HepG2 (cell line): ENCODE results near the gene ARGLU1. TPM values are rescaled to one million over a fixed set of nuclear protein-coding genes. Genes with fewer than 3 reads are reported as not detected.

Source experiments
- ATAC-seq: fragments of 200-7000 bp; cut with Tn5 transposase; 3 replicates; pipeline ENCODE4 v1.9.1; 2020; ENCODE audit warnings: mild to moderate bottlenecking, moderate library complexity
- BruUV-seq: library from RNA; stranded (reverse); fragments of 400-500 nt; replicated peaks from 2 replicates; lab custom pipeline; 2021; lab: Mats Ljungman, UMichigan
- CTCF ChIA-PET: fragments of 300-600 bp; formaldehyde crosslinking; extraction: SDS; loops from one replicate; lab custom pipeline; 2021; ENCODE audit warnings: low total read pairs, inconsistent platforms, low intra/inter-chr PET ratio; lab: Yijun Ruan, JAX
- POLR2A ChIA-PET: fragments of 350-600 bp; sonication (Branson Sonifier 250); formaldehyde crosslinking; loops from one replicate; lab custom pipeline; 2020; ENCODE audit warnings: antibody characterized with exemption, inconsistent platforms; lab: Yijun Ruan, JAX
- DNase-seq: peaks from one replicate; pipeline ENCODE4 v3.0.0-alpha.2; 2015; ENCODE audit warnings: low spot score
- FAIRE-seq: peaks from 3 replicates; lab custom pipeline; 2011; peaks lifted over from hg19 to GRCh38; lab: Jason Lieb, UNC
- H2AFZ ChIP-seq: one replicate; pipeline ENCODE4 v1.6.1; 2011; ENCODE audit warnings: low read length, inconsistent platforms
- H3K27ac ChIP-seq: fragments of 300-600 bp; 3 replicates; pipeline ENCODE4 v1.8.0; 2011; ENCODE audit warnings: mixed run types, mild to moderate bottlenecking, mixed read lengths, low read length, inconsistent platforms; ENCODE audit not compliant: insufficient read depth; ENCODE audit errors: extremely low read length
- H3K27me3 ChIP-seq, 2 experiments: fragments of 200-600 bp in 1 of 2; 2 replicates in 1 of 2; 3 replicates in 1 of 2; pipeline versions ENCODE4 v1.6.0 to v1.8.0; 2011; ENCODE audit warnings: low read length in 2 of 2, mild to moderate bottlenecking in 2 of 2, moderate library complexity in 2 of 2, inconsistent platforms in 1 of 2; ENCODE audit not compliant: insufficient read depth in 2 of 2, control insufficient read depth in 1 of 2
- H3K36me3 ChIP-seq, 2 experiments: fragments of 200-600 bp in 1 of 2; replicated peaks in 1 of 2; 2 replicates in 1 of 2; 3 replicates in 1 of 2; pipeline versions ENCODE4 v1.5.1 to v1.8.0; 2011; ENCODE audit warnings: low read length in 2 of 2, inconsistent platforms in 1 of 2; ENCODE audit not compliant: insufficient read depth in 2 of 2, control insufficient read depth in 1 of 2
- H3K4me1 ChIP-seq: 2 replicates; pipeline ENCODE4 v1.5.1; 2012; ENCODE audit warnings: low read length, inconsistent platforms; ENCODE audit not compliant: insufficient read depth
- H3K4me2 ChIP-seq: 2 replicates; pipeline ENCODE4 v1.6.0; 2011; ENCODE audit warnings: low read depth, low read length, inconsistent platforms
- H3K4me3 ChIP-seq, 3 experiments: fragments of 200-600 bp in 1 of 3; sonication (generic), shearing (Covaris generic) in 1 of 3; replicated peaks in 1 of 3; 2 replicates each; pipeline ENCODE4 v1.5.1; 2011 to 2016; ENCODE audit warnings: low read length in 3 of 3, inconsistent platforms in 2 of 3, low read depth in 2 of 3, mild to moderate bottlenecking in 2 of 3, control low read depth in 1 of 3, mixed read lengths in 1 of 3; ENCODE audit not compliant: insufficient read depth in 1 of 3
- H3K79me2 ChIP-seq: one replicate; pipeline ENCODE4 v1.6.1; 2011; ENCODE audit warnings: low read length, inconsistent platforms; ENCODE audit not compliant: insufficient read depth
- H3K9ac ChIP-seq: 2 replicates; pipeline ENCODE4 v1.6.0; 2011; ENCODE audit warnings: mild to moderate bottlenecking, low read depth, low read length, inconsistent platforms; ENCODE audit not compliant: insufficient read depth
- H3K9me3 ChIP-seq: 2 replicates; pipeline ENCODE4 v1.5.1; 2012; ENCODE audit warnings: mild to moderate bottlenecking, low read length
- H4K20me1 ChIP-seq: 2 replicates; pipeline ENCODE4 v1.6.0; 2011; ENCODE audit warnings: inconsistent platforms, mild to moderate bottlenecking, low read length, moderate library complexity; ENCODE audit not compliant: insufficient read depth
- ARHGAP35 ChIP-seq: sonication (generic); formaldehyde crosslinking; IDR thresholded peaks from 2 replicates; pipeline ENCODE4 v1.9.0; 2022; ENCODE audit warnings: mild to moderate bottlenecking, inconsistent platforms, moderate library complexity, missing genetic modification reagents, borderline replicate concordance
- CEBPZ ChIP-seq: IDR thresholded peaks from 2 replicates; pipeline ENCODE4 v1.6.1; 2012; ENCODE audit warnings: low read length, improper control_type of control experiment
- HDAC2 ChIP-seq: sonication (generic); formaldehyde crosslinking; IDR thresholded peaks from 2 replicates; pipeline ENCODE4 v1.4.0; 2020; ENCODE audit warnings: missing genetic modification reagents
- HNRNPH1 ChIP-seq: fragments of 200-400 bp; formaldehyde crosslinking; optimal IDR thresholded peaks from 2 replicates; pipeline ENCODE3; 2017; ENCODE audit warnings: mild to moderate bottlenecking, low read depth, low read length
- HOXA9 ChIP-seq: sonication (generic); formaldehyde crosslinking; IDR thresholded peaks from 2 replicates; pipeline ENCODE4 v1.8.1; 2022; ENCODE audit warnings: missing genetic modification reagents, mild to moderate bottlenecking, moderate library complexity, borderline replicate concordance
- MIXL1 ChIP-seq: IDR thresholded peaks from 2 replicates; pipeline ENCODE4 v1.6.1; 2016
- PAXIP1 ChIP-seq: sonication (generic); formaldehyde crosslinking; conservative IDR thresholded peaks from 2 replicates; pipeline ENCODE4 v1.4.0; 2020; ENCODE audit warnings: mild to moderate bottlenecking, missing genetic modification reagents, moderate library complexity
- PBX2 ChIP-seq: IDR thresholded peaks from 2 replicates; pipeline ENCODE4 v1.6.1; 2016; ENCODE audit warnings: control low read depth
- RFXANK ChIP-seq: IDR thresholded peaks from 2 replicates; pipeline ENCODE4 v1.6.1; 2016
- SIX1 ChIP-seq: sonication (generic); formaldehyde crosslinking; IDR thresholded peaks from 2 replicates; pipeline ENCODE4 v1.4.0; 2020; ENCODE audit warnings: missing genetic modification reagents, borderline replicate concordance
- SMAD3 ChIP-seq: sonication (generic); formaldehyde crosslinking; IDR thresholded peaks from 2 replicates; pipeline ENCODE4 v1.4.0; 2020; ENCODE audit warnings: missing genetic modification reagents
- ZNF124 ChIP-seq: sonication (generic); formaldehyde crosslinking; IDR thresholded peaks from 2 replicates; pipeline ENCODE4 v1.4.0; 2020; ENCODE audit warnings: missing genetic modification reagents
- ZNF577 ChIP-seq: sonication (generic); formaldehyde crosslinking; IDR thresholded peaks from 2 replicates; pipeline ENCODE4 v1.4.0; 2020; ENCODE audit warnings: mild to moderate bottlenecking, low read depth, missing genetic modification reagents, borderline replicate concordance
- WGBS: methylation state at CpG from one replicate; pipeline ENCODE4 v1.1.6; 2017; ENCODE audit warnings: low lambda C conversion rate; 5-methylcytosine and 5-hydroxymethylcytosine counted together
- in situ Hi-C: cut with HindIII; loops from 2 replicates; pipeline ENCODE4 v1.10.0; 2017; ENCODE audit warnings: low pct_unique_long_range_greater_than_20kb; ENCODE audit not compliant: extremely low pct_ligation_motif_present
- intact Hi-C: fragments of 100-400 bp; cut with micrococcal nuclease; formaldehyde crosslinking; loops from one replicate; pipeline ENCODE4 v1.10.0; 2022; ENCODE audit not compliant: unreplicated experiment
- polyA plus RNA-seq, 8 experiments: library from polyadenylated mRNA; depleted of rRNA in 3 of 8; stranded (reverse) in 7 of 8; unstranded in 1 of 8; fragments of >200 nt; fragmentation: Illumina TruSeq in 4 of 8; extraction: Trizol in 4 of 8; gene quantifications; 2 replicates each; pipeline versions ENCODE4 v1.2.1 to v1.2.3, GENCODE V29; 2011 to 2016; ENCODE audit warnings: low read depth in 4 of 8, missing spikeins in 1 of 8, mixed read lengths in 1 of 8; ENCODE audit not compliant: insufficient read depth in 1 of 8
- total RNA-seq, 5 experiments: library from RNA; depleted of rRNA; stranded (reverse); fragments of >200 nt; fragmentation: Illumina TruSeq; extraction: Trizol; gene quantifications; 2 replicates each; pipeline ENCODE4 v1.2.3, GENCODE V29; 2016; ENCODE audit warnings: low read depth in 1 of 5

ARGLU1 gene
- total and polyA plus RNA-seq, 2 of the 13 experiments (the other 11 are each of a cell fraction or from before 2014, with no cell fraction given), result 47.1 to 70.6 TPM

GRCh38 chr13:106532111-106532929 is 35.6 kb downstream of the ARGLU1 start:
- Histone ChIP-seq H3K36me3 (no peaks in the 10 kb centered on the region), H3K4me1 (peaks cover 15% of the 10 kb centered on the region), H4K20me1 (no peaks in the 10 kb centered on the region), H3K27ac (no peak overlapping the region), H3K9ac (no peak overlapping the region), H2AFZ (no peak overlapping the region), H3K4me2 (no peak overlapping the region), H3K27me3 (peaks cover 2 to 16% of the 10 kb centered on the region in 2 experiments; a peak in 2 of 5 replicates), H3K4me3 (no peak overlapping the region), H3K9me3 (no peaks in the 10 kb centered on the region), H3K79me2 (no peaks in the 10 kb centered on the region)
- WGBS, result 58% methylated on average over 18 of the region's 18 CpGs
- ATAC-seq (no peak), DNase-seq (no peak), FAIRE-seq (no peak)
- POLR2A ChIA-PET, result no interaction called here
- in situ Hi-C loops (loop anchor here (10.0 to 25.0 kb wide), 3 partner anchors 582 to 1970 kb away; no protein-coding TSS in a partner anchor), intact Hi-C loops (loop anchor here (10.0 kb wide), 3 partner anchors 382 to 1958 kb away; no protein-coding TSS in a partner anchor)
- CTCF ChIA-PET, result no interaction called here
- no TSS peak for BruUV-seq
- TF ChIP-seq RFXANK (CRISPR knock-in tag) (no peak), MIXL1 (CRISPR knock-in tag) (no peak), PBX2 (CRISPR knock-in tag) (no peak), ZNF124 (CRISPR knock-in tag) (no peak), HOXA9 (CRISPR knock-in tag) (no peak), ZNF577 (CRISPR knock-in tag) (no peak), HDAC2 (CRISPR knock-in tag) (no peak), HNRNPH1 (no peak), SIX1 (no peak), PAXIP1 (CRISPR knock-in tag) (no peak), ARHGAP35 (CRISPR knock-in tag) (no peak), CEBPZ (no peak), SMAD3 (no peak)
